Trophoblast cell (in vitro differentiated cells and primary cell): ENCODE measurements around the gene SET.
"Not testable (repeated sequence)": the region's sequence is repeated elsewhere in the genome, so short reads cannot be mapped to it uniquely, and the experiment has no call there.

ENCODE experiments used
- DNase-seq, 2 donors: peaks; one replicate each; pipeline ENCODE4 v3.0.0-alpha.2; 2016
- H2AFZ ChIP-seq: 2 replicates; pipeline ENCODE4 v1.6.1; 2013; ENCODE audit warnings: low read length, moderate library complexity, mild to moderate bottlenecking; ENCODE audit not compliant: insufficient read depth, poor library complexity
- H2AK5ac ChIP-seq: 2 replicates; pipeline ENCODE4 v1.6.1; 2013; ENCODE audit warnings: mild to moderate bottlenecking, low read length
- H2BK120ac ChIP-seq: 2 replicates; pipeline ENCODE4 v1.6.1; 2013; ENCODE audit warnings: low read length, mild to moderate bottlenecking, moderate library complexity; ENCODE audit not compliant: insufficient read depth, poor library complexity
- H2BK12ac ChIP-seq: 2 replicates; pipeline ENCODE4 v1.6.1; 2013; ENCODE audit warnings: mild to moderate bottlenecking, low read length, moderate library complexity
- H2BK5ac ChIP-seq: 2 replicates; pipeline ENCODE4 v1.6.1; 2013; ENCODE audit warnings: low read length, low read depth, moderate library complexity, mild to moderate bottlenecking; ENCODE audit not compliant: poor library complexity
- H3K14ac ChIP-seq: 2 replicates; pipeline ENCODE4 v1.6.1; 2013; ENCODE audit warnings: mild to moderate bottlenecking, low read length
- H3K18ac ChIP-seq: 2 replicates; pipeline ENCODE4 v1.6.1; 2013; ENCODE audit warnings: mild to moderate bottlenecking, low read length
- H3K23ac ChIP-seq: 2 replicates; pipeline ENCODE4 v1.6.1; 2013; ENCODE audit warnings: low read length
- H3K27ac ChIP-seq: 2 replicates; pipeline ENCODE4 v1.5.1; 2013; ENCODE audit warnings: low read depth, mild to moderate bottlenecking, inconsistent platforms, low read length, moderate library complexity
- H3K27me3 ChIP-seq: 2 replicates; pipeline ENCODE4 v1.6.1; 2013; ENCODE audit warnings: inconsistent platforms, mild to moderate bottlenecking, low read length, moderate library complexity; ENCODE audit not compliant: insufficient read depth
- H3K36me3 ChIP-seq, 2 experiments: 1 replicate in 1 of 2; 2 replicates in 1 of 2; pipeline ENCODE4 v1.6.1; 2013; ENCODE audit warnings: low read length in 2 of 2, mild to moderate bottlenecking in 2 of 2, moderate library complexity in 1 of 2; ENCODE audit not compliant: insufficient read depth in 2 of 2, control insufficient read depth in 1 of 2
- H3K4ac ChIP-seq: 2 replicates; pipeline ENCODE4 v1.6.1; 2013; ENCODE audit warnings: low read depth, mild to moderate bottlenecking, low read length, moderate library complexity
- H3K4me1 ChIP-seq, 2 experiments: 1 replicate in 1 of 2; 2 replicates in 1 of 2; pipeline ENCODE4 v1.6.1; 2013; ENCODE audit warnings: low read length in 2 of 2, mild to moderate bottlenecking in 2 of 2, moderate library complexity in 1 of 2; ENCODE audit not compliant: insufficient read depth in 2 of 2, control insufficient read depth in 1 of 2
- H3K4me2 ChIP-seq: 2 replicates; pipeline ENCODE4 v1.6.1; 2013; ENCODE audit warnings: inconsistent platforms, mild to moderate bottlenecking, low read length, moderate library complexity
- H3K4me3 ChIP-seq: 2 replicates; pipeline ENCODE4 v1.5.1; 2013; ENCODE audit warnings: mild to moderate bottlenecking, low read depth, low read length, inconsistent platforms
- H3K79me1 ChIP-seq: one replicate; pipeline ENCODE4 v1.6.1; 2013; ENCODE audit warnings: low read length
- H3K79me2 ChIP-seq: 2 replicates; pipeline ENCODE4 v1.6.1; 2013; ENCODE audit warnings: low read length, mild to moderate bottlenecking; ENCODE audit not compliant: control insufficient read depth, insufficient read depth, poor library complexity
- H3K9ac ChIP-seq: 2 replicates; pipeline ENCODE4 v1.6.1; 2013; ENCODE audit warnings: mild to moderate bottlenecking, low read length
- H3K9me3 ChIP-seq: 2 replicates; pipeline ENCODE4 v1.6.1; 2013; ENCODE audit warnings: low read depth, mild to moderate bottlenecking, control low read depth, inconsistent platforms, low read length; ENCODE audit not compliant: insufficient read depth
- H4K12ac ChIP-seq: 2 replicates; pipeline ENCODE4 v1.6.1; 2013; ENCODE audit warnings: low read depth, mild to moderate bottlenecking, low read length, moderate library complexity
- H4K8ac ChIP-seq: 2 replicates; pipeline ENCODE4 v1.6.1; 2013; ENCODE audit warnings: low read depth, mild to moderate bottlenecking, low read length, moderate library complexity
- H4K91ac ChIP-seq: one replicate; pipeline ENCODE4 v1.6.1; 2013; ENCODE audit warnings: low read depth, mild to moderate bottlenecking, low read length, moderate library complexity
- WGBS: extraction: QIAGEN DNeasy Blood & Tissue Kit; methylation state at CpG from one replicate; pipeline ENCODE4 v1.1.7; 2013; ENCODE audit warnings: missing lambda C conversion rate; ENCODE audit not compliant: insufficient read length, insufficient coverage; ENCODE audit errors: extremely low coverage; 5-methylcytosine and 5-hydroxymethylcytosine counted together

SET gene

GRCh38 chr9:128694344-128694743 lies 5.3 kb downstream of the SET start:
- H4K91ac ChIP-seq, result no peak overlapping the region
- peaks cover 7% of the 10 kb centered on the region for H3K79me1 ChIP-seq
- no peak overlapping the region for H2AFZ ChIP-seq
- no peak overlapping the region for H4K12ac ChIP-seq
- no CpG with 5 or more reads among the region's 6 CpGs for WGBS
- no peak overlapping the region for H3K27ac ChIP-seq
- no peak overlapping the region for H3K4me3 ChIP-seq
- no peaks in the 10 kb centered on the region for H3K4me1 ChIP-seq
- DNase-seq, result no peak
- H3K23ac ChIP-seq, result no peak overlapping the region
- H3K18ac ChIP-seq, result no peak overlapping the region
- H3K14ac ChIP-seq, result no peak overlapping the region
- H2BK12ac ChIP-seq, result no peak overlapping the region
- H2BK120ac ChIP-seq, result no peak overlapping the region
- peaks cover 9% of the 10 kb centered on the region for H3K79me2 ChIP-seq
- H3K9ac ChIP-seq, result no peak overlapping the region
- no peaks in the 10 kb centered on the region for H3K9me3 ChIP-seq
- no peak overlapping the region for H2AK5ac ChIP-seq
- H3K27me3 ChIP-seq, result no peaks in the 10 kb centered on the region
- peaks cover 7 to 25% of the 10 kb centered on the region in 2 experiments for H3K36me3 ChIP-seq
- no peak overlapping the region for H3K4ac ChIP-seq
- no peak overlapping the region for H4K8ac ChIP-seq
- H3K4me2 ChIP-seq, result no peak overlapping the region
- no peak overlapping the region for H2BK5ac ChIP-seq

- peaks cover 3 to 19% of the 10 kb centered on the region in 2 experiments for H3K36me3 ChIP-seq
- no peak overlapping the region for H4K91ac ChIP-seq
- H3K18ac ChIP-seq, result no peak overlapping the region
- H3K4me2 ChIP-seq, result no peak overlapping the region
- no peak overlapping the region for H2BK12ac ChIP-seq
- no peak overlapping the region for H3K4ac ChIP-seq
- no peak overlapping the region for H2BK120ac ChIP-seq
- no peak overlapping the region for H4K8ac ChIP-seq
- no peaks in the 10 kb centered on the region for H3K9me3 ChIP-seq
- H3K23ac ChIP-seq, result no peak overlapping the region
- H2AK5ac ChIP-seq, result no peak overlapping the region
- H3K27me3 ChIP-seq, result no peaks in the 10 kb centered on the region
- no peaks in the 10 kb centered on the region for H3K79me1 ChIP-seq
- no peak overlapping the region for H2AFZ ChIP-seq
- no peak overlapping the region for H3K14ac ChIP-seq
- no peak overlapping the region for H3K27ac ChIP-seq
- H3K79me2 ChIP-seq, result no peaks in the 10 kb centered on the region
- DNase-seq, result no peak
- H3K4me1 ChIP-seq, result peaks cover 4 to 5% of the 10 kb centered on the region in 2 experiments
- H3K4me3 ChIP-seq, result no peak overlapping the region
- H2BK5ac ChIP-seq, result no peak overlapping the region
- no peak overlapping the region for H3K9ac ChIP-seq
- H4K12ac ChIP-seq, result no peak overlapping the region
- WGBS, result no CpG with 5 or more reads among the region's 8 CpGs
Measured at GRCh38 chr9:128696923-128697707, 8.1 kb downstream of the SET start.

DNA sequence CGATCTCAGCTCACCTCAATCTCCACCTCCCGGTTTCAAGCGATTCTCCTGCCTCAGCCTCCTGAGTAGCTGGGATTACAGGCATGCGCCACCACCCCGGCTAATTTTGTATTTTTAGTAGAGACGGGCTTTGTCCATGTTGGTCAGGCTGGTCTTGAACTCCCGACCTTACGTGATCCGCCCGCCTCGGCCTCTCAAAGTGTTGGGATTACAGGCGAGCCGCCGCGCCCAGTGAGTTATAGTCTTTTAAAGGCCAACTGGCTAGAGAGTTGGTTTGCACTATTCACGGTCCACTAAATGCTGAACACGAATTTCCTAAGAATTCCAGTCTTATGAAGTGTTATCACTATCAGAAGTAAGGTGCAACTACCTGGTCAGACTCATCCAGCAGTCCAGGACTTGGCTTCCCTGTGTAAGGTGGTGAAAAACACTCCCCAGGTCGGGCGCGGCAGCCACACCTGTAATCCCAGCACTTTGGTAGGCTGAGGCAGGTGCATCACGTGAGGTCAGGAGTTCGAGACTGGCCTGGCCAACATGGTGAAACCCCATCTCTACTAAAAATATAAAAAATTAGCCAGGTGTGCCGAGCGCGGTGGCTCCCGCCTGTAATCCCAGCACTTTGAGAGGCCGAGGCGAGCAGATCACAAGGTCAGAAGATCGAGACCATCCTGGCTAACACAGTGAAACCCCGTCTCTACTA lies 10.2 kb downstream of the SET start:
- no CpG with 5 or more reads among the region's 30 CpGs for WGBS
- not testable (repeated sequence) for H3K18ac ChIP-seq

DNA sequence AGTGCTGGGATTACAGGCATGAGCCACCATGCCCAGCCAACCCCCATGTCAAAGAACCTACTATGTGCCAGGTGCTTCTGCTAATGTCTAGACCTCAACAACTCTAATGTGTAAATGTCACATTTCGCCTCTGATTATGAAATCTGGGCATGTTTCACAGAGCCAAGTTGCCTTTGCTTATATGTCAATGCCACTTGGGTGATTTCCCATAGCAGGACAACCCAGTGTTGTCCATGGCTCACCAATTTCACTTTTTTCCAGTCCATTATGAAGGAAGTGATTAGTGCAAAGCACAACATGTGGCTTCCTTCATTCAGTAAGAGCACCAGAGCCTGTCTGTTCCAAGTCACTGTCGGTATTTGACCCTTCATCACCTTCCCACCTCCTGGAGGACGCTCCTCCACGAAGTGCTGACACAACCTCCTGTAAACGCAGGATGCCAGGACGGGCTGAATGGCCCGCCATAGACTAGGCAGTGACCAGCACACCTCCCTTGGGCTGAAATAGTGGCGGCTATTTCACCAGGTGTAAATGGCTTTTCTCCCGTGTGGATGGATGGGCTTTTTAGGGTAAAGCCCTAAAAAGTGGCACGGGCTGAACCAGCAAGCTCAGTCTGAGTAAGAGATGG lies 12.3 kb downstream of the SET start:
- Histone ChIP-seq H4K12ac (no peak overlapping the region), H2BK5ac (no peak overlapping the region), H3K18ac (no peak overlapping the region), H3K27me3 (no peaks in the 10 kb centered on the region), H3K4me2 (no peak overlapping the region), H3K4me3 (no peak overlapping the region), H3K79me1 (peaks cover 5% of the 10 kb centered on the region), H3K23ac (no peak overlapping the region), H3K9me3 (peaks cover 3% of the 10 kb centered on the region), H4K91ac (no peak overlapping the region), H3K4me1 (peaks cover 9 to 11% of the 10 kb centered on the region in 2 experiments), H3K36me3 (peaks cover 8 to 9% of the 10 kb centered on the region in 2 experiments), H2BK12ac (no peak overlapping the region), H3K9ac (no peak overlapping the region), H3K27ac (no peak overlapping the region), H3K14ac (no peak overlapping the region), H4K8ac (no peak overlapping the region), H3K4ac (no peak overlapping the region), H2AK5ac (no peak overlapping the region), H2BK120ac (no peak overlapping the region), H2AFZ (no peak overlapping the region), H3K79me2 (peaks cover 4% of the 10 kb centered on the region)
- no CpG with 5 or more reads among the region's 10 CpGs for WGBS
- DNase-seq, result no peak

More for the DNA sequence above, 10.2 kb downstream of the SET start:
- H3K27ac ChIP-seq, H3K23ac ChIP-seq, H3K9ac ChIP-seq, H3K27me3 ChIP-seq, H4K91ac ChIP-seq, H3K36me3 ChIP-seq, H2AK5ac ChIP-seq, H2AFZ ChIP-seq, H3K14ac ChIP-seq, H4K8ac ChIP-seq, H3K4me3 ChIP-seq, H2BK12ac ChIP-seq, H3K79me1 ChIP-seq, H4K12ac ChIP-seq, H3K9me3 ChIP-seq, H3K4me2 ChIP-seq, H2BK120ac ChIP-seq, DNase-seq, H2BK5ac ChIP-seq, H3K79me2 ChIP-seq, H3K4ac ChIP-seq: not testable (repeated sequence)
- H3K4me1 ChIP-seq, result peaks cover 9 to 11% of the 10 kb centered on the region in 2 experiments
